ENCODE results near the gene AADACL3.

AADACL3 gene

DNA sequence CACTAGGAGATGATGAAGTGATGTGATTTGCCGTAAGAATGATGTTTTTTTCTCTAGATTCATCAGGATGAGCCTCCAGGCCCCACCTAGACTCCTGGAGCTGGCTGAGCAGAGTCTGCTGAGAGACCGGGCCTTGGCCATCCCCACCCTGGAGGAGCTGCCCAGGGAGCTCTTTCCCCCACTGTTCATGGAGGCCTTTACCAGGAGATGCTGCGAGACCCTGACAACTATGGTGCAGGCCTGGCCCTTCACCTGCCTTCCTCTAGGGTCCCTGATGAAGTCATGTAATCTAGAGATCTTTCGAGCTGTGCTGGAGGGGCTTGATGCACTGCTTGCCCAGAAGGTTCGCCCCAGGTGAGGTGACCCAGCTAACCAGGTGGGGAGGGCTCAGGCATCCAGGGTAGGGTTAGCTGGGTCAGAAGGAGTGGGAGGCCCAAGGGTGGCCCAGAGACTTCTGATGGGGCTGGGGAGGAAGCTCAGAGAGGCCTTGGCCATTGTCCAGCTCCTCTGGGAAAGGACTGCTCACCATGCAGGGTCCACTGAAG, 59.0 kb downstream of the AADACL3 start:
- no peak overlapping the region for H3K4me3 ChIP-seq (ENCODE audit: low read depth, low read length)

DNA sequence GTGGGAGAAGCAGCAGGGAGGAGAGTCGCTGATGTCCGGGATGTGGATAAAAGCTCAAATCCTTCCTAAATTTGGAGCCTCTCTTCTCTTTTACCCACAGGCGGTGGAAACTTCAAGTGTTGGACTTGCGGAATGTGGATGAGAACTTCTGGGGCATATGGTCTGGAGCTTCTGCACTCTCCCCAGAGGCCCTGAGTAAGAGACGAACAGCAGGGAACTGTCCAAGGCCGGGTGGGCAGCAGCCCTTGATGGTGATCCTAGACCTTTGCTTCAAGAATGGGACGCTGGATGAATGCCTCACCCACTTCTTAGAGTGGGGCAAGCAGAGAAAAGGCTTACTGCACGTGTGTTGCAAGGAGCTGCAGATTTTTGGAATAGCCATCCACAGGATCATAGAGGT, 59.5 kb downstream of the AADACL3 start:
- TF ChIP-seq, protein P1, sequence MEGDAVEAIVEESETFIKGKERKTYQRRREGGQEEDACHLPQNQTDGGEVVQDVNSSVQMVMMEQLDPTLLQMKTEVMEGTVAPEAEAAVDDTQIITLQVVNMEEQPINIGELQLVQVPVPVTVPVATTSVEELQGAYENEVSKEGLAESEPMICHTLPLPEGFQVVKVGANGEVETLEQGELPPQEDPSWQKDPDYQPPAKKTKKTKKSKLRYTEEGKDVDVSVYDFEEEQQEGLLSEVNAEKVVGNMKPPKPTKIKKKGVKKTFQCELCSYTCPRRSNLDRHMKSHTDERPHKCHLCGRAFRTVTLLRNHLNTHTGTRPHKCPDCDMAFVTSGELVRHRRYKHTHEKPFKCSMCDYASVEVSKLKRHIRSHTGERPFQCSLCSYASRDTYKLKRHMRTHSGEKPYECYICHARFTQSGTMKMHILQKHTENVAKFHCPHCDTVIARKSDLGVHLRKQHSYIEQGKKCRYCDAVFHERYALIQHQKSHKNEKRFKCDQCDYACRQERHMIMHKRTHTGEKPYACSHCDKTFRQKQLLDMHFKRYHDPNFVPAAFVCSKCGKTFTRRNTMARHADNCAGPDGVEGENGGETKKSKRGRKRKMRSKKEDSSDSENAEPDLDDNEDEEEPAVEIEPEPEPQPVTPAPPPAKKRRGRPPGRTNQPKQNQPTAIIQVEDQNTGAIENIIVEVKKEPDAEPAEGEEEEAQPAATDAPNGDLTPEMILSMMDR (IDR thresholded peaks at IDR 0.05; ENCODE audit: borderline replicate concordance, insufficient read depth, low read depth, low read length), result no peak
- no peak overlapping the region for H3K4me3 ChIP-seq (ENCODE audit: low read depth, low read length)

More for the DNA sequence above, 59.0 kb downstream of the AADACL3 start:
- TF ChIP-seq, protein P1 (IDR thresholded peaks at IDR 0.05; ENCODE audit: borderline replicate concordance, insufficient read depth, low read depth, low read length), result no peak

DNA sequence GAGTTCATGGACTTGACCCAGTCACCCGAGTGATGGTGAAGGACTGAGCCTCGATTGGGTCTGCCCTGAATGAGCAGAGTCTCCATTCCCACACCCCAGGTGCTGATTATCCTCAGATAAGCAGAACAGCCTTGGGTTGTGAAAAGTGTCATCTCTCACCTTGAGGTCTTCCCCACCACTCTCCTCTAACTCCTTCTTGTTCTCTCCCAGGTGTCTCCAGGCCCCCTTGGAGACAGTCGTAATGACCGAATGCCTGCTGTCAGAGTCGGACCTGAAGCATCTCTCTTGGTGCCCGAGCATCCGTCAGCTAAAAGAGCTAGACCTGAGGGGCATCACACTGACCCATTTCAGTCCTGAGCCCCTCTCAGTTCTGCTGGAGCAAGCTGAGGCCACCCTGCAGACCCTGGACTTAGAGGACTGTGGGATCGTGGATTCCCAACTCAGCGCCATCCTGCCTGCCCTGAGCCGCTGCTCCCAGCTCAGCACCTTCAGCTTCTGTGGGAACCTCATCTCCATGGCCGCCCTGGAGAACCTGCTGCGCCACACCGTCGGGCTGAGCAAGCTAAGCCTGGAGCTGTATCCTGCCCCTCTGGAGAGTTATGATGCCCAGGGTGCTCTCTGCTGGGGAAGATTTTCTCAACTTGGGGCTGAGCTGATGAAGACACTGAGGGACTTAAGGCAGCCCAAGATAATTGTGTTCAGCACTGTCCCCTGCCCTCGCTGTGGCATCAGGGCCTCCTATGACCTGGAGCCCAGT, 61.1 kb downstream of the AADACL3 start:
- TF ChIP-seq, protein P1 (IDR thresholded peaks at IDR 0.05; ENCODE audit: borderline replicate concordance, insufficient read depth, low read depth, low read length), result no peak

More for the DNA sequence above, 61.1 kb downstream of the AADACL3 start:
- H3K4me3 ChIP-seq (ENCODE audit: low read depth, low read length), result no peak overlapping the region

Data from GM12875 (cell line).